ENCODE results near the gene GPR150.
A peak's percentile ranks its signal among the peaks of the same experiment; 100 is the strongest.

Gene GPR150

DNA sequence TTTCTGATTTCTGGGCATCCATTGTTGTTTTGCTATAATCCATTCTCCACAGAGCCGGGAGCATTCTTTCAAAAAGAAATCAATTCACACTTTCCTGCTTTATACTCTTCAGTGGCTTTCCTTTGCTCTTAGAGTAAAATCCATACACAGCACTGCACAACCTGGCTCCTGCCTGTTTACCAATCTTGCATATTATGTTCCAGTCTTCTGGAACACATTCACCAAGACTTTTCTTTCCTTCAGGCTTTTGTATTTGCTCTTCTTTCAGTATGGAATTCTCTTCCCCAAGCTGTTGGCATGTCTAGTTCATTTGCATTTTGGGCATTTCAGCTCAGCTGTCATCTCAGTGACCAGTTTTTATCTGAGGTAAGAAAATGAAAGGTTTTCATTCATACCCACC, 33.0 kb downstream of the GPR150 start:
- no peak for DNase-seq

DNA sequence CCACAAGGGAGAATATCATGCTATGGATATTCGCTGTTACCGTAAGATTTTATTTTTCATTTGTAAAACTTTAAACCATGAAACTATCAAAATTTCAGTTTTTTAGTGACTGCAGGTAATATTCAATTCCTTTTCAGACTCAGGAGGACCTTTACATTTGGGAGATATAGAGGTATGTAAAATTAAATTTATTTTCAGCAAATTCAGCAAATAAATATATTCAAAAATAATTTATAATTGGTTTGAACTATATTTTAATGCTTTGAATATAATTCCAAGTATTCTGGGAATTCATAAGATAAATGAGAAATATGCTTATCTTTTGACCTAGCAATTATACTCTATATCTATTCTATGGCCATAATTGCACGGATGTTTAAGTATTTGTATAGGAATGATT, 34.3 kb downstream of the GPR150 start:
- DNase-seq: no peak

DNA sequence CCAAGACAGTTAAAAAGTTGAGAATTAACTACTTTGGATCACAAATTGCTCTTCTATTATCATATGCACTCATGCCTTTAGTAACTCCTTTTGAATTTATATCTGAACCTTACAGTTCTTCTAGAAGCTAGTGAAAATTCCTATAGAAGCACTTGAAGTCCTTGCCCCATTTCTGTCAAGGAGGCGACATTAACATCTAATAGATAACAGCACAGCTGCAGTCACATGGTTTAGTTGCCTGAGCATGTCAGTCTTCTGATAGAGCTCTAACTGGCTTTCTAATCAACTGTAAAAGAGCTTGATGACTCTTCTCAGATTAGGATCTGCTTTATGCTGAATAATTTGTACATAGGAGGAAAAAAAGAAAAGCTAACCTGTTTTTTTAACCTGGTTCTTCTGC, 35.7 kb downstream of the GPR150 start:
- DNase-seq: no peak

DNA sequence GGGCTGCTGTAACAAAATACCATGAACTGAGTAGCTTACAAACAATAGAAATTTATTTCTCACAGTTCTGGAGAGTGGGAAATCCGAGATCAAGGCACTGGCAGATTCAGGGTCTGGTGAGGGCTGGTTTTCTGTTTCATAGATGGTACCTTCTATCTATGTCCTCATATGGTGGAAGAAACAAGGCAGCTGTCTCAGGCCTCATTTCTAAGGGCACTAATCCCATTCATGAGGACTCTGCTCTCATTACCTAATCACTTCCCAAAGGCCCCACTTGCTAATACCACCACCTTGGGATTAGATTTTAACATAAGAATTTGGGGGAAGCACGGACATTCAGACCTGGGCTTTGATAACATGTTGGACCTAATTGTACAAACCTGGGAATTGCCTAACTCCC, 40.2 kb downstream of the GPR150 start:
- no peak for DNase-seq

DNA sequence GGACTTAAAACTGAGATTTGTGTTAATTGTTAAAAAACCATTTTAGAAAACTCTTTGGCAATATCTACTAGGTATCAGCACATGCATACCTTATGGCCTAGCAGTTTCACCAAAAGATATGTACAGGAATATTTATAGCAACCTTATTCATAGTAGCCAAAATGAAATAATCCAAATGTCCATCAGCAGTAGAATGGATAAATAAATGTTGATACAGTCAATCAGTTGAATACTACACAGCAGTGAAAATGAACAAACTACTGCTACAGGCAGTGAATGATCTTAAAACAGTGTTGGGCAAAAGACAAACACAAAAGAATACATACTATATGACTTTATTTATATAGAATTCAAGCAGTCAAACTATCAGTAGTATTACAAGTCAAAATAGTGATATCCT, 43.1 kb downstream of the GPR150 start:
- no peak for DNase-seq

DNA sequence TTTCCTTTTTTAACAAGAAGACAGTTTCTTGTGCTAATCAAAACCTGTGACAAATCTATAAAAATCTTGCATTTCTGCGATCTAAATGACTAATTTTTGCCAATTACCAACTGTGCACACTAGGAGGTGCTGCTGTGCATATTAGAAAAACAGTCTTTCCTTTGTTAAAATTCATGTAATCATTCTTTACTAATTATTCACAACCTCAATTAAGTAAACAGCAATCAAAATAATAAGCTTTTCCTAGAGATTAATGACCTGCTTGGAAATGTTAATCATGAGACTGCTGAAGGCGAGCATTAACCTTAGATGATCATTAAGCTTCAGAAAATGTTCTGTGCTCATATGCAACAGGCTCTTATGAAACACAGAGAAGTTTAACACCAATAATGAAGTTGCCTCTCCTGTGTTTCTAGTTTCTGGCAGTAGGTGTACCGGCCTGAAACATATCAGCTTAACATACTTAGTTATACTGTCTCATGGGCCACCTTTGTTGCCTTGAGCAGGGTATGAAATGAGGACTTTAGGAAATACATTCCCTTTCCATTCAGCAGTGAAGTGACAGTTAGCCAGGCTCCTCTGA, 44.4 kb downstream of the GPR150 start:
- DNase-seq: peak in 2 of 5 donors; percentile 19 to 22

DNA sequence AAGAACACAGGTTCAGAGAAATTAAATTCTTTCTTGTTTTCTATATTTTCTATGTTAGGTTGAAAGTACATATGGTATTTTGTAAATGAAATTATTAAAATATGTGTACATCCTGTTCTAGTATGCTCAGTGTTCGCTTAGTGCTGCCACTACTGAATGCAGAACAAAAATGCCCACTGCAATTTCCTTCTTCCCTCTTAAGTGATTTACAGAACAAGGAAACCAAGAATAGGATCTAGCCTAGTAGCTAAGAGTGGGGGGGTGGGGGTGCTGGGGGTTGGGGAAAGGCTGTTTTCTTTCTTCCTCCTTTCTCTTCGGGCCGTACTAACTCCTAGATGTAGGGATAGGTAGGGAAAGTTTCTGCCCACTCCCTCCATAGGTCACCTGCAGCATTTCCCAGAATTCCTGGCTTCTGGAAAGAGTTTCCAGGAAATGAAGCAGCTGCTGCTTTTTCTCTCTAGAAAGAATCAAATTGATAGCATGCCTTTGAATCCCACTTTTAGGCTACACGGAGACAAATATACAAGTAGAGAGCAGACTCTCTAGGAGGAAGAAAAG, 47.3 kb downstream of the GPR150 start:
- DNase-seq: no peak

DNA sequence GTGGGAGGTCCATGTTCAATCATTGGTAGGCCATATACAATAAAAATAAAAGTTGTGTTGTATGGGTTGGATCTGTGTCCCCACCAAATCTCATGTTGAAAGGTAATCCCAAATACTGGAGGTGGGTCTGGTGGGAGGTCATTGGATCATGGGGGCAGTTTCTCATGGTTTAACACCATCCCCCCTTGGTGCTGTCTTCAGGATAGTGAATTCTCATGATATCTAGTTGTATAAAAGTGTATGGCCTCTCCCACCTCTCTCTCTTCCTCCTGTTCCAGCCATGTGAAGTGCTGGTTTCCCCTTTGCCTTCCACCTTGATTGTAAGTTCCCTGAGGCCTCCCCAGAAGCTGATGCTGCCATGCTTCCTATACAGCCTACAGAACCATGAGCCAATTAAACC, 47.8 kb downstream of the GPR150 start:
- no peak for DNase-seq

DNA sequence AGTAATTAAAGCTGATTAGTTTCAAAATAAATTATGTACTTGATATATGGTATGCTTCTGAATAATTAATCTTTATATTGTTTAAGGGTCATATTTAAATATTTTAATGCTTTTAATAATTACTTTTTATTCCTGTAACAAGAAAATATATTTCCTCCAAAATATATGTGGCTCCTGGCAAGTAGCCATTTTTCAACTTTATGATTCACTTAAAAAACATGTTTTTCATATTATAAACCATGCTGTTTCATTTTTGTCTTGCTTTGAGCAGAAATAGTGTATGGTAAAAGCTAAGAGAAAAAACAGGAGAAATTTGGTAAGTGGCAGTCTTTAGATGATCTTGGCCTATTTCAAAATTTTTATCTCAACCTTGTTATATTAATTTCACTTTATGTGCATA, 48.3 kb downstream of the GPR150 start:
- no peak for DNase-seq

DNA sequence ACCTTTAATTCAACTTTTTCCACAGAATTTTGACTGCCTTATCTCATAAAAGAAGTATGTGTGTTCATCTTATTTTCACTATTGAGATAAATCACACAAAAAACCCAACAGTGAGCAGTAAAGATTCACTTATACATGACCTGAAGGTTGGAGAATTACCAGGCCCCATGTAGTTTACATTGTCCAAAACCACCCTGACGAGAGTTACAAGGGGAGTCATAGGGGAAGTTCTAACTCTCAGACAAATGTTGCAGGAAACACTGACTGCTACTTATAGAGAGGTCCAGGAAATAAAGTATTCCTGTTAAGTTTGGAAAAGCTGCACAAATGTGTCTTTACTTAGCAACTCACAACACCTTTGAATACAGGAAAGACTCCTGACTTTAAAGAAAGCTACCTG, 48.8 kb downstream of the GPR150 start:
- no peak for DNase-seq

DNA sequence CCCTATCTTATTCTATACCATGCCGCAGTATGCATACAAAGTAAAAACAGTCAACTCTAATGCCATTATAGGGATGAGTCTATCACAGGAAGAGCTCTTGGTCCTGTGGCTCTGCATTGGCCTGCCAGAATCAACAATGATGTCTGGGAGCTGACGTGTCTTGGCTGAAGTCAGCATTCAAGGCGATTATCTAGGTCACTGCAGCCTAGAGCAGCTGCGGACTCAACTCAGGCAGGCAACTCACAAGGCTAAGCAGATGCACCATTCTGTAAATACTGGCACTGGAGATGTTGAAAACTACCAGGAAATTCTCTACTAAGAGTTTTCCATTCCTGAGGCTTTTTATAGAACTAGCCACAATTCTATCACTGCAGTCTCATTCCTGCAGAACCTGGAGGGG, 49.7 kb downstream of the GPR150 start:
- no peak for DNase-seq

DNA sequence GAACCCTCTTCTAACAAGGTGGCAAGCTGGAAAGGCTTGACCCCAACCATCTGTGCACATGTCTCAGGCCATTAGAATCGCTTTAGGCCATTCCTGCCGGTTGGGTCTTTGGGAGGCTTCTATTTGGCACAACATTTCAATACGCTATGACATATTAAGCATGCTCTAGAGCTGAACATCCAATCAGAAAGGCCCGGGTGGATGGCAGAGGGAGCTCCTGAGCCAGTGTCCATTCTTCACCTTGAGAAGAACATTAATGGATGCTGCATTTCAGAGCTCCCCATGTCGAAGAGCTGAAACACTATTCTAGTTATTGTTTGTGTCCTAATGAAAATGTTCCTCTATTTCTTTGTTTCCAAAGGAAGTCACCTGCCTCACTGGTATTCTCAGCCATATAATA, 50.1 kb downstream of the GPR150 start:
- no peak for DNase-seq

DNA sequence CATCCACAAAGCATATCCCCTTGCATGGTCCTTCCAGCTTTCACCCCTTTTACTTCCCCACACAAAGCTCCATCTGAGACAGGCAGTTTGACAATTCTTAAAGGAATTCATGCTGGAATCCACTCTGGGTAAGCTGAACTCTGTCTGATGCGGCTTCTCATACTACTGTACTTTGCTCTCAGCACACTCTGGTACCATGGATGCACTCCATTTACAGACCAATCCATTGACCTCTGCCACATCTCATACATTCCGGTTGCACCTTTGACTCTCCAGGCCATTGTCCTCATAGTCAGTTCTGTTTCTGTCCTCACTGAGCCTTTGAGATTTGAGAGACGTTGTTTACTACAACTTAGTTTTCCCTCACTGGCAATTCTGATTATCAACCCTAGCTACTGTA, 50.7 kb downstream of the GPR150 start:
- no peak for DNase-seq

Measured in T-helper 1 cell (primary cell).